ENCODE measurements around the gene ATP6V0A1.

The ATP6V0A1 gene

GRCh38 chr17:42562388-42563142, 103.9 kb downstream of the ATP6V0A1 start:
- DNase-seq (ENCODE audit: low read depth) = no peak

- no peak for DNase-seq (ENCODE audit: low read depth)
Measured at GRCh38 chr17:42563143-42563509, 104.4 kb downstream of the ATP6V0A1 start.

- no peak for DNase-seq (ENCODE audit: low read depth)
Measured at GRCh38 chr17:42563543-42563942, 104.9 kb downstream of the ATP6V0A1 start.

DNA sequence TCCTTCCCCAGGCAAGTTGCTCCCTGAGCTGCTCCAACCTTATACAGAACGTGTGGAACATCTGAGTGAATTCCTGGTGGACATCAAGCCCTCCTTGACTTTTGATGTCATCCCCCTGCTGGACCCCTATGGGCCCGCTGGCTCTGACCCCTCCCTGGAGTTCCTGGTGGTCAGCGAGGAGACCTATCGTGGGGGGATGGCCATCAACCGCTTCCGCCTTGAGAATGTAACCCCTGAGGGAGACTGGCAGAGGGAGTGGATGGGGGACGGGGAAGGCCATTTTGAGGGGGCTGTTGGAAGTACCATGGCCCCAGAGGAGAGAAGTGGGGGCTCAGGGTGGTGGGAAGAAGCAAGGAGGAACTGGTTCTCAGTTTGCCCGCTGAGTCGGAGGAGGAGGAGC, 105.3 kb downstream of the ATP6V0A1 start:
- no peak for DNase-seq (ENCODE audit: low read depth)

GRCh38 chr17:42564815-42565522, 106.3 kb downstream of the ATP6V0A1 start:
- DNase-seq (ENCODE audit: low read depth) = no peak

- no peak for DNase-seq (ENCODE audit: low read depth)
Measured at GRCh38 chr17:42565523-42566214, 107.0 kb downstream of the ATP6V0A1 start.

DNA sequence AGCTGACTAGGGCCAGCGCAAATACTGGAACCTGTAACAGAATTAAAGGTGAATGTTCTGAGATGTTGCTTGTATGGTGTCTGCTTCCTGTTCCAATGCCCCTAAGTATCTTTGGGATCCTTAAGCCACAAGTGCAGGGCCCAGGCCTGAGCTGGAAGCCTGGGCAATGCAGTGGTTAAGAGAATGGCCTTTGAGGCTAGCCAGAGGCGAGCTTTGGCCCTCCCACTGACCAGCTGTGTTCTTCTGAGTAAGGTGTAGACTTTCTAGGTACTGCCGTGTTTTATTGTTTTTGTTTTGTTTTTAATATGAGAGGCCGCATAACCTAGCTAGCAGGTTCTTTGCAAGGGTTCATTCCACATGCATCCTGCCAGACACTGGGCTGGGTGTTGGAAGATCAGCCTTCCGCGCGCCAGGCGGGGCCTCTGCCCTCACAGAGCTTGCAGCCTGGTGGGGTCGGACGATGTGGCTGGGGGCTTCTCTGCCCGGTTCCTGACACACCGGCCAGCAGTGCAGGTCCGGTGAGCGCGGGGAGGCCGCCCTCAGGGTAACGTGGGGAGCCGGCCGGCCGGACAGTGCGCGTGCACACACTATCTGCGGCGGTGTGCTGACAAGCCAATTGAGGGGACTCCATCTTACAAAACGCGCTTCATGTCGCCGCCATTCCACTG, 107.7 kb downstream of the ATP6V0A1 start:
- no peak for DNase-seq (ENCODE audit: low read depth)

GRCh38 chr17:42566883-42567573, 108.3 kb downstream of the ATP6V0A1 start, which contains the start of gene MLX:
Gene MLX (plus strand): TSS chr17:42567100. CDS start chr17:42567125, 25 bp downstream.
- peak; percentile 78 for DNase-seq (ENCODE audit: low read depth)

- DNase-seq (ENCODE audit: low read depth) = no peak
Measured at GRCh38 chr17:42568341-42569111, 109.8 kb downstream of the ATP6V0A1 start.

DNA sequence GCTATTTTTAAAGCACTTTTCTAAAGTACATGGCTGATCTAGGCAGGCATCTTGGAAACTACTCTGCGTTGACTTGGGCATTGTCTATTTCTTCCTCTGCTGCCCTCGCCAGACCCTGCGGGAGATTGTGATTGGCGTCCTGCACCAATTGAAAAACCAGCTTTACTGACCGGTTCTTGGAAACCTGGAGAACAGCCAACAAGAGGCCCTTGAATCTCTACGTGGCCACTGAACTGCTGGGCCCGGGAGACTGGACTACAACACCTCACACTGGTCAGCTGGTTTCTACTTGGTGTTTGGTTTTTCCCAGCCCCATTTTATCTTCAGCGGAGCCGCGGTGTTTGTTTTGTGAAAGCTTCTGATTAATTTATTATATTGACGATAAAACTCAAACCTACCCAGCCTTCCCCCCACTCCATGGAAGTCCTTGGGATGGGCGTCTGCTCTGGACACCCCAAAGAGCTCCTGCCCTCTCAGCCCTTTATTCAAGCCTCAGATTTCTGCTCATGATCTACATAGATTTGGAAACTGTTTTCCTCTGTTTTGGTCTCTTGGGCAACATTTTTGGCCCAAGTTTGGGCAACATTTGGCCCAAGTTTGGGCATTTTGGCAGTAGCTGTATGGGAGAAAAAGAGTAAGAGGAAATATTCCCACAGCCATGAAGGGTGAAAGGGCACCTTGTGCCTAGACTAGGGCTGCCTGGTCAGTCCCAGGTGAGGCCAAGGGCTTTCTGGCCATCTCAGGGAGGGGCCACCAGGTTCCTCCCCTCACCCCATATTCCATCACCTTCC, 113.0 kb downstream of the ATP6V0A1 start:
- DNase-seq (ENCODE audit: low read depth) = no peak
